SU-DHL-6 (cell line): ENCODE results near the gene OR52E5.

Source experiments
- H2AFZ ChIP-seq: fragments of 200-600 bp; sonication (generic); 2 replicates; pipeline ENCODE4 v1.6.1; 2014; ENCODE audit warnings: low read depth, mild to moderate bottlenecking, moderate library complexity, mixed read lengths, antibody characterized with exemption, low read length; ENCODE audit not compliant: severe bottlenecking
- H3F3A ChIP-seq: fragments of 200-600 bp; shearing (Covaris generic); 2 replicates; pipeline ENCODE4 v1.6.0; 2016; ENCODE audit warnings: antibody characterized with exemption, mild to moderate bottlenecking; ENCODE audit not compliant: insufficient read depth
- H3K27ac ChIP-seq: fragments of 200-600 bp; sonication (generic); 2 replicates; pipeline ENCODE4 v1.5.1; 2016; ENCODE audit warnings: low read depth, mild to moderate bottlenecking, low read length, moderate library complexity, mixed read lengths
- H3K27me3 ChIP-seq: fragments of 200-600 bp; sonication (generic), shearing (Covaris generic); 2 replicates; pipeline ENCODE4 v1.6.0; 2014; ENCODE audit warnings: mild to moderate bottlenecking, low read length
- H3K36me3 ChIP-seq: fragments of 200-600 bp; sonication (generic); 2 replicates; pipeline ENCODE4 v1.6.1; 2014; ENCODE audit warnings: mild to moderate bottlenecking, low read length, mixed read lengths
- H3K4me2 ChIP-seq: fragments of 300-600, 200-600 bp; shearing (Covaris generic), sonication (generic); 2 replicates; pipeline ENCODE4 v1.6.0; 2014; ENCODE audit warnings: low read length, low read depth, mild to moderate bottlenecking; ENCODE audit not compliant: poor library complexity, severe bottlenecking
- H3K4me3 ChIP-seq: fragments of 200-600 bp; sonication (generic); 2 replicates; pipeline ENCODE4 v1.5.1; 2014; ENCODE audit warnings: antibody characterized with exemption, low read length, mild to moderate bottlenecking, mixed read lengths; ENCODE audit not compliant: insufficient read depth, poor library complexity, severe bottlenecking
- H3K79me2 ChIP-seq: fragments of 200-600 bp; sonication (generic); 2 replicates; pipeline ENCODE4 v1.6.1; 2014; ENCODE audit warnings: mild to moderate bottlenecking, low read length, moderate library complexity; ENCODE audit not compliant: insufficient read depth
- H3K9ac ChIP-seq: fragments of 200-600 bp; sonication (generic); 2 replicates; pipeline ENCODE4 v1.7.0; 2014; ENCODE audit warnings: mild to moderate bottlenecking, low read length
- H3K9me2 ChIP-seq: fragments of 200-600 bp; sonication (generic); replicated peaks from 2 replicates; pipeline ENCODE4 v1.6.1; 2014; ENCODE audit warnings: low read length; ENCODE audit not compliant: insufficient read depth
- H3K9me3 ChIP-seq: fragments of 200-600 bp; sonication (generic); 2 replicates; pipeline ENCODE4 v1.6.1; 2014; ENCODE audit warnings: low read length, mixed read lengths; ENCODE audit not compliant: insufficient read depth
- H4K20me1 ChIP-seq: fragments of 200-600 bp; sonication (generic); 2 replicates; pipeline ENCODE4 v1.6.1; 2014; ENCODE audit warnings: low read depth, mild to moderate bottlenecking, antibody characterized with exemption, low read length, moderate library complexity, mixed read lengths
- EZH2phosphoT487 ChIP-seq: fragments of 200-600 bp; sonication (generic), shearing (Covaris generic); conservative IDR thresholded peaks from 2 replicates; pipeline ENCODE4 v1.6.1; 2018; ENCODE audit warnings: mild to moderate bottlenecking, antibody characterized with exemption, low read length, moderate library complexity, mixed read lengths
- TF ChIP-seq, protein P1 (sequence below): fragments of 200-600 bp; sonication (generic); IDR thresholded peaks from one replicate; pipeline ENCODE4 v1.5.1; 2017; ENCODE audit warnings: antibody characterized with exemption, mild to moderate bottlenecking, low read length, moderate library complexity; ENCODE audit not compliant: insufficient read depth, poor library complexity, severe bottlenecking

The OR52E5 gene

DNA sequence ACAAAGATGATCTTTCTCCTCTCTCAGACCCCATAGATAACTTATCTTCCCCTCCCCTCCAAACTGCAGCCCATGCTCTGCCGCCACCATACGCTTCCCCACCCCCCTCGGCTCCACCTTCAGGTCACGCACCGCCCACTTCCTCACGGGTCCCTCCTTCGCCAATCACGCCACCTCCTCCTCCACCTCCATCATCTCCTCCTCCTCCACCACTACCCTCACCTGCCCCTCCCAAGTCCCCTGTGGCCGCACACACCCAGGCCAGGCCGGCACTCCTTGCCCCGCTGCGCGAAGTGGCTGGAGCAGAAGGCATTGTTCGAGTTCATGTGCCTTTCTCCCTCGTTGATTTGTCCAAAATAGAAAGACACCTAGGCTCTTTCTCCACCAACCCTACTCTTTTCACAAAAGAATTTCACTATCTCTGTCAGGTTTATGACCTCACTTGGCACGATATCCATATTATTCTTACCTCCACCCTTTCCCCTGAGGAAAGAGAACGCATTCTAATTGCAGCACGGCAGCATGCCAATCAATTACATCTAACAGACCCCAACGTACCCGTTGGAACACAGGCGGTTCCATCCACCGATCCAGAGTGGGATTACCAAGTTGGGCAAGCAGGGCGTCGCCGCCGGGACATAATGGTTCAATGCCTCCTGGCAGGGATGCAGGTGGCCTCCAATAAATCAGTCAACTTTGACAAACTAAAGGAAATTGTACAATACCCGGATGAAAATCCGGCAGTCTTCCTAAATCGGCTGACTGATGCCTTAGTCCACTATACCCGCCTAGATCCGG lies 36.8 kb downstream of the OR52E5 start:
- Histone ChIP-seq H3K79me2 (no peaks in the 10 kb centered on the region), H4K20me1 (no peaks in the 10 kb centered on the region), H3K27me3 (no peaks in the 10 kb centered on the region), H3K36me3 (no peaks in the 10 kb centered on the region), H2AFZ (no peak overlapping the region), H3K9ac (no peak overlapping the region), H3K4me2 (no peak overlapping the region), H3K27ac (no peak overlapping the region), H3K9me3 (no peaks in the 10 kb centered on the region), H3K9me2 (no peaks in the 10 kb centered on the region), H3F3A (no peaks in the 10 kb centered on the region), H3K4me3 (no peak overlapping the region)
- TF ChIP-seq EZH2phosphoT487: no peak
- TF ChIP-seq, protein P1, sequence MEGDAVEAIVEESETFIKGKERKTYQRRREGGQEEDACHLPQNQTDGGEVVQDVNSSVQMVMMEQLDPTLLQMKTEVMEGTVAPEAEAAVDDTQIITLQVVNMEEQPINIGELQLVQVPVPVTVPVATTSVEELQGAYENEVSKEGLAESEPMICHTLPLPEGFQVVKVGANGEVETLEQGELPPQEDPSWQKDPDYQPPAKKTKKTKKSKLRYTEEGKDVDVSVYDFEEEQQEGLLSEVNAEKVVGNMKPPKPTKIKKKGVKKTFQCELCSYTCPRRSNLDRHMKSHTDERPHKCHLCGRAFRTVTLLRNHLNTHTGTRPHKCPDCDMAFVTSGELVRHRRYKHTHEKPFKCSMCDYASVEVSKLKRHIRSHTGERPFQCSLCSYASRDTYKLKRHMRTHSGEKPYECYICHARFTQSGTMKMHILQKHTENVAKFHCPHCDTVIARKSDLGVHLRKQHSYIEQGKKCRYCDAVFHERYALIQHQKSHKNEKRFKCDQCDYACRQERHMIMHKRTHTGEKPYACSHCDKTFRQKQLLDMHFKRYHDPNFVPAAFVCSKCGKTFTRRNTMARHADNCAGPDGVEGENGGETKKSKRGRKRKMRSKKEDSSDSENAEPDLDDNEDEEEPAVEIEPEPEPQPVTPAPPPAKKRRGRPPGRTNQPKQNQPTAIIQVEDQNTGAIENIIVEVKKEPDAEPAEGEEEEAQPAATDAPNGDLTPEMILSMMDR: no peak

DNA sequence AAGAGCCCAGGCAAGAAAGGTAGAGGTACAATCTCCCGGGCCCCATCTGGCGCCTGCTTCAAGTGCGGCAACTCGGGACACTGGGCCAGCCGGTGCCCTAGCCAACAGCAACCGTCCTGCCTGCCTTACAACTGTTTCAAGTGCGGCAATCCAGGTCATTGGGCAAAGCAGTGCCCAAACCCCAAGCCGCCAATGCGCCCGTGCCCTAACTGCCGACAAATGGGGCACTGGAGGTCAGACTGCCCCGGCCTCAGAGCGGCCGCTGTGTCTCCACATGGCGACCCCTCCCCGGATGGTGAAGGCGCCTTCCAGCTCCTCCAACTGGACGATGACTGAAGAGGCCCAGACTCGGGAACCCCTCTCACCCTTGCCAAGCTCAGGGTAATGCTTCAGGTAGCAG lies 37.6 kb downstream of the OR52E5 start:
- no peak for TF ChIP-seq EZH2phosphoT487
- TF ChIP-seq, protein P1: no peak
- no peaks in the 10 kb centered on the region for H3K27me3 ChIP-seq
- H3K9ac ChIP-seq: no peak overlapping the region
- H3K27ac ChIP-seq: no peak overlapping the region
- no peaks in the 10 kb centered on the region for H3K9me3 ChIP-seq
- no peaks in the 10 kb centered on the region for H3K79me2 ChIP-seq
- H3K4me2 ChIP-seq: no peak overlapping the region
- H2AFZ ChIP-seq: no peak overlapping the region
- H3F3A ChIP-seq: no peaks in the 10 kb centered on the region
- H3K36me3 ChIP-seq: no peaks in the 10 kb centered on the region
- no peaks in the 10 kb centered on the region for H3K9me2 ChIP-seq
- H3K4me3 ChIP-seq: no peak overlapping the region
- no peaks in the 10 kb centered on the region for H4K20me1 ChIP-seq

DNA sequence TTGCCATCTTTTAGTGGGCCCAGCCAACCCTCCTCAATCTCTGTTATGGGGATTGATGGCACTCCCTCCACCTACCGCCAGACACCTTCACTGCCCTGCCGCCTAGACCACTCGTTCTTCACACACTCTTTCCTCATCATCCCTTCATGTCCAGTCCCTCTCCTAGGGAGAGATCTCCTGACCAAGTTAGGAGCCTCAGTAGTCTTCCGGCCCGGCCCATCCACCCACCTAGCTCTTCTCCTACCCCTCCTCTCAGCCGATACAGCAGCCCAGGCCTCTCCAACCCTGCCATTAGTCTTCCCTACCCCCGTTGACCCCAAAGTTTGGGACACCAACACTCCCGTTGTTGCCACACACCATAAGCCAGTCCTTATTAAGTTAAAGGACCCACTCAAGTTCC lies 38.1 kb downstream of the OR52E5 start:
- TF ChIP-seq, protein P1: no peak
- TF ChIP-seq EZH2phosphoT487: no peak

More for the DNA sequence above, 38.1 kb downstream of the OR52E5 start:
- no peaks in the 10 kb centered on the region for H3K27me3 ChIP-seq
- H2AFZ ChIP-seq: no peak overlapping the region
- H3K9me2 ChIP-seq: no peaks in the 10 kb centered on the region
- no peak overlapping the region for H3K27ac ChIP-seq
- no peak overlapping the region for H3K4me2 ChIP-seq
- H4K20me1 ChIP-seq: no peaks in the 10 kb centered on the region
- H3K36me3 ChIP-seq: no peaks in the 10 kb centered on the region
- H3K4me3 ChIP-seq: no peak overlapping the region
- H3F3A ChIP-seq: no peaks in the 10 kb centered on the region
- no peaks in the 10 kb centered on the region for H3K79me2 ChIP-seq
- H3K9me3 ChIP-seq: no peaks in the 10 kb centered on the region
- no peak overlapping the region for H3K9ac ChIP-seq
